Measurements from ENCODE around the gene DTX3.

- TF ChIP-seq CTCF (IDR thresholded peaks at IDR 0.05): no peak
- no peak for TF ChIP-seq ZFX (IDR thresholded peaks at IDR 0.05; ENCODE audit: borderline replicate concordance)
Measured at GRCh38 chr12:57614948-57615500, 10.4 kb downstream of the DTX3 start.
